Effector CD8-positive, alpha-beta T cell (primary cell): ENCODE results near the gene PSENEN.
"Not testable (repeated sequence)": the region's sequence is repeated elsewhere in the genome, so short reads cannot be mapped to it uniquely, and the experiment has no call there.

ENCODE experiments used
- DNase-seq: peaks from one replicate; lab custom pipeline; 2025; lab: John Stamatoyannopoulos, UW

Gene PSENEN

DNA sequence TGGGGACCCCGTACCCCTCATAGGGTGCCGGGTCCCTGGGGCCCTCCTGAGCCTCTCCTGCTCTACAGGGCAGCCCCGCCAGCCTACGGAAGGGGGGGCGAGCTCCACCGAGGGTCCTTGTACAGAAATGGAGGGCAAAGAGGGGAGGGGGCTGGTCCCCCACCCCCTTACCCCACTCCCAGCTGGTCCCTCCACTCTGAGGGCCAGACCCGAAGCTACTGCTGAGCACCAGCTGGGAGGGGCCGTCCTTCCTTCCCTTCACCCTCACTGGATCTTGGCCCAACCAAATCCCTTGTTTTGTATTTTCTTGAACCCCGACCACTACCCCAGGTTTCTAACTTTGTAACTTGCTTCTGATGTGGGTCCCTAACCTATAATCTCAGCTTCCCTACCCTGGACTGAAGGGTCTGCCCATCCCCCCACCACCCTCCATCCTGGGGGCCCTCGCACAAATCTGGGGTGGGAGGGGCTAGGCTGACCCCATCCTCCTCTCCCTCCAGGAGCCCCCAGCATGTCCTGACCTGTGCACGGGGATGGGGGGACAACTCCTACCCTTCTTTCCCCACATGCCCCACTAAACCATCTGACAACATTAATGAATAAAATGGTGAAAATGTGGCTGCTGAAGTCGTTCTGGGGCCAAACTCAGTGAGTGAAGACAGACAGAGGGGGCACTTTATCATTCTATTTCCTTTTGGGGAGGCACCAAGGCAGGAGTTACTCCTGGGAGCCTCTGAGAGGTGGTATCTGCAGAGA is 42.9 kb downstream of the PSENEN start:
- DNase-seq, result no peak

DNA sequence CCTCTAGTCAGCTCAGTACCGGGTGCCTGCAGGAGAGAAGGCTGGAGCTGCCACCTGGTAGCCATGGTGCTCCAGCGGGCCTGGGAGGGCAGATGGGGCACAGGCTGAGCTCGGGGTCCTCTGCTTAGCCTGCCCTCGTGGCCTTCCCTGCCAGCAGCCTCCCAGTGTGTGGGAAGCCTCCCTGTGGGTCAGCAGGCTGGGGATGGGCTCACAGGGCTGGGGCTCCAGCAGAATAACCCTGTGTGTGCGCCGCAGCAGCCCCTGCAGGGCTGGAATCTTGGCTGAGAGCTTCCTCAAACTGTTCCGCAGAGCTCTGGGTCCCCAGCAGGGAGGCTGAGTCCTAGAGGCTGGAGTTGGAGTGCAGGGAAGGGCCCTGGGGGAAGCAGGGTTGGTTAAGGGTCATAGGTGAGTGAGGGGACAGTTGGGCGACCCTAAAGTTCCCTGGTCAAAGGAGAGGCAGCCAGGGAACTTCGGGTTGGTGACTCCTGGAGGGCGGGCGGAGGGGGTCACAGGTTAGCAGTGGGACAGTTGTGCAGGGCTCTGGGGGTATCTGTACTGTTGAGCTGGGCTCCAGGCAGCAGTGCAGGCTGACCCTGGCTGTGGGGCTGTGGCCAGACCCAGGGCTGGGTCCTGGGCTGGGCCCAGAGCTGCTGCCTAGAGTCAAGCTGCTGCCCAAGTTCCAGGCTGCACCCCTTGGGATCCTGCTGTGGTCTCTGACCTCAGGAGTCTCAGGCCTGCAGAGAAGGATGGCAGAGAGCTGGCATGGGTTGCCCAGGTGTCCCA is 43.9 kb downstream of the PSENEN start:
- no peak for DNase-seq

DNA sequence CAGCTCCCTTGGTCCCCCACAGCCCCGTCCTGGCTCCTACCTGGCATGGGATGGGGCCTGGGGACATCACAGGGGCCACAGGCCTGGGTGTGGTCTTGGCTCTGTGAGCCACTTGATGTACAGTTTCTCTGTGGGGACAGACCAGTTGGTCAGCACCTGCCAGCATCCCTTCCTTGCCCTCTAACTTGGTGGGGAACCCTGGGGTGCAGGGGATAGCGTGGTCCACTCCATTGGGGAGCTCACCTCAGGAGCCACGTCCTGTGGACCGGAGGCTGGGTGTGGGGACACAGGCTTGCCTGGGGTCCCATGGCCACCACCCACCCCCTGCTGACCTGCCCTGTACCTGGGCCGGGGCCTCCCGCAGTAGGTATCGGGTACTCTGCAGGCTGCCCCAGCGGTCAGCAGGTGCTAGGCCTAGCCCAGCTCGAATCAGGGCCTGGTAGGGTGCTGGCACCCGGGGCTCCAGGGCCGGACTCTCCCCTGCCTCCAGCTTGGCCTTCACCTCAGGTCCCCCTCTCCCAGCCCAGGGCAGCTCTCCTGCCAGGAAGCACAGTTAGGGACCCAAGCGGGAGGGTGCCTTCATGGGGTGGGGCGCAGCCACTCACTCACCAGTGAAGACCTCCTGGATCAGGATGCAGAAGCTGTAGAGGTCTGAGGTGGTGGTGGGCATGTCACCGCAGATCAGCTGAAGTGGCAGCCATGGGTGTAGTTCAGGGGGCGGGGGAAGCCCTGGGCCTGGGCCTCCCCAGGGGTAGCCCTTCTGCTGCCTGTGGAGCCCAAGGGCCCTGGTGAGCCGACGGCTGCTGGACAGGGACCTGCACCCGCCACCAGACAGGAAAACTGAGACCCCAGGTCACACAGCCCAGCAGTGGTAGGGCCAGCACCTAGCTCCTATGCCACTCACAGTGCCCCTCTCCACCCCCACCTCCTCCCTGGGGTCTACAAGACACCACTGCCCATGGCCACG is 44.8 kb downstream of the PSENEN start:
- no peak for DNase-seq

DNA sequence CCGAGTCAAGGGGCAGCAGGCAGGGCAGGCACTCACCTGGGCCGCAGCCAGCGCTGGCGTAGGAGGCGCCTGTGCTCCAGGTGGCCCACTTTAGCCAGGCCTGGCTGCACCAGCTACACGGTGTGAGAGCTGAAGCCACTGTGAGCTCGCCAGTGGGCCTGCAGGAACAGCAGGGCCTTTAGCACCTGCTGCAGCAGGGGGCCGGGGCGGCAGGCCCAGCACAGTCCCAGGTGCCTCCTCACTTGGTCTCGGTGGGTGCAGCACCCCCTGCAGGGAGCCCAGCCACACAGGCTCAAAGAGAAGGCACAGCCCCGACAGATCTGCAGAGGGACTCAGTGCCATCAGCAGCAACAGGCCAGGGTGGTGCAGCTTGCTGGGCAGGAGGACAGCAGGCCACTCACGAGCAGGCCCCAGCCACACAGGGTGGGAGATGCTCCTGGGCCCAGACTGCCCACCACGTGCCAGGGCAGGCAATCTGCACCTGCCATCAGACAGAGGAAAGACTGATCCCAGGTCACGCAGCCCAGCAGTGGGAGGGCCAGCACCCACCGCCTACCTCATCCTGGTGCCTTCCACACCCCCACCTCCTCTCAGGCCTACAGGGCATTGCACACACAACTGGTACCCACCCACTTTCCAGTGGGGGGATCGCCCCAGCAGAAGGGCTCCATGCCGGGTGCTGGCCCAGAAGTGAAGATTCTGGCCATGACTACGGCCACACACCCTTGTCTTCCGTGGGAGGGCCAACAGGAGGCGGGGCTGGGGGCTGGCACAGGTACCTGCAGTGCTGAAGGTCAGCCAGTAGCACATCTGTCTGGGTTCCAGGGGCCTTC is 45.7 kb downstream of the PSENEN start:
- DNase-seq, result no peak

DNA sequence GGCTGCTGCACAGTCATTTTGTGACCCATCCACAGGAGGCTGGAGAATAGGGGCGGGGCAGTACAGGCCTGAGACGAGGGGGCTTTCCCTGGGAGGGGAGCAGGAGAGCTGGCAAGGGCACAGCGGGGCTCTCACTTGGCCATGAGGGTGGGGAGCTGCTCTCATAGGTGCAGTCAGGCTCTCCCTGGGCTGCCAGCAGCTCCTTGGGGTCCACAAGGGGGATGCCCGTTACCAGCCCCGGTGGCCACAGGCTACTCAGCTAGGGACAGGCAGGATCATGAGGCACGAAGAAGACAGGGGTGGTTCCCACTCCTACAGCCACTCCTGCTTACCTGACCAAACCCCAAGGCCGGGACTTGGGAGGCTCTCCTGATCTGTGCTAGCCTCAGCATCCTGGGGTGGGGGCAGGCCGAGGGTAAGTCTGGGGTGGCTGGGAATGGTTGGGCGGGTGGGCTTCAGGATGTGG is 46.4 kb downstream of the PSENEN start:
- DNase-seq, result no peak

DNA sequence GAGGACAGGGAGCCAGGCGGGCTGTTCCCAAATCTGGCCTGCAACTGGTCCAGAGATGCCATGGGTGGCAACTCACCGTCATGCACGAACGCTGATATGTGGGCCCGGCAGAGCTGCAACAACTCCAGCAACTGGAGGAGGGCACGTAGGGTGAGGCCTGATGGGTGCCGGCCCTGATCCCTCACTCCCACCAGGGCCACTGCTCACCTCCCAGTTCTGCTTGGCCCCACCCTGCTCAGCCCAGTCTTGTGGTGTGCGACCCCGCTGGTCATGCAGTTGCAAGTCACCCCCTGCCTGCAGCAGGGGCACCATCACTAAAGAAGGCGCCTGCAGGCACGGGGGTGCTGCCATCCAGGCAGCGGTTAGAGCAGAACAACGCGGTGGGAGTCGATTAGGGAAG is 46.9 kb downstream of the PSENEN start:
- no peak for DNase-seq

DNA sequence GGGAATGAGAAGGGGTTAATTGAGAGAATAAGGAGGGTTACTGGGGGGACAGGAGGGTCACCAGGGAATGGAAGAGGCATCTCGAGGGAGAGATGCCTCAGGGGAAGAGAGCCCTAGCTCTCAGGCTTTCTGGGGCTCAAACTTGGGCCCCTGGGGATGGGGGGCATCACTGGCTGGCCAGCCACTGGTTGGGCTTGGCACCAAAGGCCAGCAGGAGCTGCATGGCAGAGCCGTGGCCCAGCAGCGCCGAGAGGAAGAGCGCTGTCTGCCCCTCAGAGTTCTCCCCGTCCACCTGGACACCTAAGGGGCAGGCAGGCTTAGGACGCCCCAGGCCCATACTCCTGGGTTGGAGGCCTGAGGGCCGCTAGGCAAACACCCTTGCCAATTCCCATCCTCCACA is 47.4 kb downstream of the PSENEN start:
- no peak for DNase-seq

DNA sequence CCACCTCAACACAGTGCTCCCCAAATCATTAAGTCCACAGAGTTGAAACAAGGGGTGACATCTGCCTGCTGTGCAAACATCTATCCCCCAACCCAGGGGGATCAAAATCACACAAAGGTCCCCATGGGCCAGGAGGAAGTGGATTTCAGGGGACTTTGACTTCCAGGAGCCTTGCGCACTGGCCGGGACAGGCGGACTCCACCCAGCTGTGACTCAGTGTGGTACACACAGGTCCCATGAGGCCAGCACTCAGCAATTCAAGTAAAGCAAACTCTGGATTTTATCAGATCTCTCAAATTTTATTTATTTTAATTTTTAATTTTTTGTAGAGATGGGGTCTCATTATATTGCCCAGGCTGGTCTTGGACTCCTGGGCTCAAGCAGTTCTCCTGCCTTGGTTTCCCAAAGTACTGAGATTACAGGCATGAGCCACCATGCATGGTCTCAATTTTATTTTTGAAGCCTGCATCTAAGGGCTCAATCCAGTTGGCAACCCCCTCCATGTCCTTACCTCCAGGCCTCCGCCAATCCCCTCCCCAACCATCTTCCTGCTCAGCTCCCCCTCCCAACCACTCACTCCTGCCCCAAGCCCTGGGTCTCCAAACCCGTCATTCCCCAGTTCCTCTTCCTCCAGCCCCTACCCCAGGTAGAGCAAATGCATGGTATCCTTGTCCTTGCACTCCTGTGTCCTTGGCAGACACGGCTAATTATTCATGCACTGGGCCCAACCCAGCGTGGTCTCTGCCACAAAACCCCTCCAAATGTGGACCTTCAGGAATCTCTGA is 48.1 kb downstream of the PSENEN start:
- no peak for DNase-seq

DNA sequence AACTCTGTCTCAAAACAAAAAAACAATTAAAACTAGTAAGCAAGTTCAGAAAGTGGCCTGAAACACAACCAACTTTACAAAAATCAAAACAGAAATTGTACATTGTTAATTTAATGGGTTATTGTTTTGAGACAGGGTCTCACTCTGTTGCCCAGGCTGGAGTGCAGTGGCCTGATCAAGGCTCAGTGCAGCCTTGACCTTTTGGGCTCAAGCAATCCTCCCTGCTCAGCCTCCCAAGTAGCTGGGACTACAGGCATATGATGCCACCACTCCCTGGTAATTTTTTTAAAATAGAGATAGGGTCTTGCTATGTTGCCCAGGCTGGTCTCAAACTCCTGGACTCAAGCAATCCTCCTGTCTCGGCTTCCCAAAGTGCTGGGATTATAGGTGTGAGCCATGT is 50.1 kb downstream of the PSENEN start:
- DNase-seq, result not testable (repeated sequence)
